ENCODE measurements around the gene CRADD.

Gene CRADD

GRCh38 chr12:93702707-93703315 lies 25.6 kb downstream of the CRADD start:
- no peaks in the 10 kb centered on the region for H3K36me3 ChIP-seq (replicated peaks)
- H3K4me3 ChIP-seq (ENCODE audit: low read depth, low read length), result no peak overlapping the region
- TF ChIP-seq, protein P1, sequence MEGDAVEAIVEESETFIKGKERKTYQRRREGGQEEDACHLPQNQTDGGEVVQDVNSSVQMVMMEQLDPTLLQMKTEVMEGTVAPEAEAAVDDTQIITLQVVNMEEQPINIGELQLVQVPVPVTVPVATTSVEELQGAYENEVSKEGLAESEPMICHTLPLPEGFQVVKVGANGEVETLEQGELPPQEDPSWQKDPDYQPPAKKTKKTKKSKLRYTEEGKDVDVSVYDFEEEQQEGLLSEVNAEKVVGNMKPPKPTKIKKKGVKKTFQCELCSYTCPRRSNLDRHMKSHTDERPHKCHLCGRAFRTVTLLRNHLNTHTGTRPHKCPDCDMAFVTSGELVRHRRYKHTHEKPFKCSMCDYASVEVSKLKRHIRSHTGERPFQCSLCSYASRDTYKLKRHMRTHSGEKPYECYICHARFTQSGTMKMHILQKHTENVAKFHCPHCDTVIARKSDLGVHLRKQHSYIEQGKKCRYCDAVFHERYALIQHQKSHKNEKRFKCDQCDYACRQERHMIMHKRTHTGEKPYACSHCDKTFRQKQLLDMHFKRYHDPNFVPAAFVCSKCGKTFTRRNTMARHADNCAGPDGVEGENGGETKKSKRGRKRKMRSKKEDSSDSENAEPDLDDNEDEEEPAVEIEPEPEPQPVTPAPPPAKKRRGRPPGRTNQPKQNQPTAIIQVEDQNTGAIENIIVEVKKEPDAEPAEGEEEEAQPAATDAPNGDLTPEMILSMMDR (IDR thresholded peaks at IDR 0.05; ENCODE audit: low read depth, low read length, missing control alignments), result no peak
- no peak for DNase-seq
- in situ Hi-C loops (cut with HindIII; ENCODE audit: low pct_ligation_motif_present, low sequenced_read_pairs), result no loop called here
- no peaks in the 10 kb centered on the region for H3K27me3 ChIP-seq (replicated peaks)
- no peak overlapping the region for H3K27ac ChIP-seq

DNA sequence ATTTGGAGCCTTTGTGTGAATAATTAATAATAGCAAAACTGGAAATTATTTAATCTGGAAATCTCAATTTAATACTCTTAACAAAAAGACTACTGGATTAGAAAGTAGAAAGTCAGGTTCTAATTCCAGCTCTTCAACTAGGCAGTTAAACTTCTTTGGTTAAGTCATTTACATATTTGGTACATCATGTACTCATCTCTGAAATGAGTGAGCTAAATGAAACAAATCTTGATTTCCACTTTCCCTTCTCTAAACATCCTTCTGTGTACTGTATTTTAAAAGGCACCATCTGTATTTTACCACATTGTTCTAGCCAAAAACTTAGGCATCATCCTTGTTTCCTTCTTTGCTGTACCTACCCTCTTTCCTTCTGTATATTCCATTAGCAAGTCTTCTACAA lies 26.9 kb downstream of the CRADD start:
- no peaks in the 10 kb centered on the region for H3K36me3 ChIP-seq (replicated peaks)
- no peak for DNase-seq
- TF ChIP-seq, protein P1 (IDR thresholded peaks at IDR 0.05; ENCODE audit: low read depth, low read length, missing control alignments), result no peak
- no peak overlapping the region for H3K4me3 ChIP-seq (ENCODE audit: low read depth, low read length)
- H3K27me3 ChIP-seq (replicated peaks), result no peaks in the 10 kb centered on the region
- no peak overlapping the region for H3K27ac ChIP-seq
- in situ Hi-C loops (cut with HindIII; ENCODE audit: low pct_ligation_motif_present, low sequenced_read_pairs), result no loop called here

- in situ Hi-C loops (cut with HindIII; ENCODE audit: low pct_ligation_motif_present, low sequenced_read_pairs), result no loop called here
- TF ChIP-seq, protein P1 (IDR thresholded peaks at IDR 0.05; ENCODE audit: low read depth, low read length, missing control alignments), result no peak
- Histone ChIP-seq H3K27me3 (replicated peaks) (no peaks in the 10 kb centered on the region), H3K36me3 (replicated peaks) (no peaks in the 10 kb centered on the region), H3K27ac (no peak overlapping the region), H3K4me3 (ENCODE audit: low read depth, low read length) (no peak overlapping the region)
- no peak for DNase-seq
These were observed 27.4 kb downstream of the CRADD start for GRCh38 chr12:93704625-93705024.

DNA sequence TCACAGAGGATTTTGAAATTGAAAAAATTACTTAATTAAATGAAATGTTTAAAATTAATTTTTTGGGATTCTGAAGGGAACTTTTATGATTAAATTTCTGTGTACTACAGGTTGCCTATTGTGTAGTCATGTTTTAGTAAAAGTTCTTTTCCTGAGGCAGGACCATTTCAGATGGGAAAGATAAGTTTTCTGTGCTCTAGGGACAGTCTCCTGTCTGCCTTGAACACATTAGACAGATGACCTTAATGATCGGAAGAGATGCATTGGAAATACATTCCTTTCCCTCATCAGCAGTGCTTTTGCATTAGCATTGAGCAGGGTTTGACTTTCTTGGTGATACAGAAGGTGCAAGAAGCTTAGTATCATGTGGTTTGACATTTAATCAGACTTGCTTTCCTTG lies 28.1 kb downstream of the CRADD start:
- no peaks in the 10 kb centered on the region for H3K36me3 ChIP-seq (replicated peaks)
- TF ChIP-seq, protein P1 (IDR thresholded peaks at IDR 0.05; ENCODE audit: low read depth, low read length, missing control alignments), result no peak
- no peaks in the 10 kb centered on the region for H3K27me3 ChIP-seq (replicated peaks)
- no peak overlapping the region for H3K27ac ChIP-seq
- in situ Hi-C loops (cut with HindIII; ENCODE audit: low pct_ligation_motif_present, low sequenced_read_pairs), result no loop called here
- DNase-seq, result no peak
- no peak overlapping the region for H3K4me3 ChIP-seq (ENCODE audit: low read depth, low read length)

DNA sequence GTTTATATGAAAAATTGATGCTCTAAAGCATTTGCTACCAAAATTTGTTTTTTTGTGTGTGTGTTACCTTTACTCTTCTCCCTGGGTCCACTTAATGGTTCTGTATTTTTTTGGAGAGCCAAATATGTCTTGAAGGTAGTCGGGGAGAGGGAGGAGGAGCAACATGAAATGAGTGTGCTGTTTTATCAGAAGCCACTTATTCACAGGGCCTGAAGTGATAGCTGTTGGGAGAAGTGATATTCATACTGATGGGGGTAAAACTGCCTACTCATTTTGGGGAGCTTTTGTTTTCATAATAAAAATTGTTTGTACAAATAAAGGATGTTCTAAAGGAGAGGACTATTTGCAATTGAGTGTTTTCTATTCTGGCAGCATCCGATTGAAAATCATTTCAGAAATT lies 29.2 kb downstream of the CRADD start:
- in situ Hi-C loops (cut with HindIII; ENCODE audit: low pct_ligation_motif_present, low sequenced_read_pairs), result no loop called here
- TF ChIP-seq, protein P1 (IDR thresholded peaks at IDR 0.05; ENCODE audit: low read depth, low read length, missing control alignments), result no peak
- Histone ChIP-seq H3K36me3 (replicated peaks) (no peaks in the 10 kb centered on the region), H3K27me3 (replicated peaks) (no peaks in the 10 kb centered on the region), H3K4me3 (ENCODE audit: low read depth, low read length) (no peak overlapping the region), H3K27ac (no peak overlapping the region)
- DNase-seq, result peak; percentile 7

GRCh38 chr12:93706824-93707223 lies 29.6 kb downstream of the CRADD start:
- DNase-seq, result no peak
- no peaks in the 10 kb centered on the region for H3K36me3 ChIP-seq (replicated peaks)
- in situ Hi-C loops (cut with HindIII; ENCODE audit: low pct_ligation_motif_present, low sequenced_read_pairs), result no loop called here
- no peaks in the 10 kb centered on the region for H3K27me3 ChIP-seq (replicated peaks)
- H3K27ac ChIP-seq, result no peak overlapping the region
- TF ChIP-seq, protein P1 (IDR thresholded peaks at IDR 0.05; ENCODE audit: low read depth, low read length, missing control alignments), result no peak
- no peak overlapping the region for H3K4me3 ChIP-seq (ENCODE audit: low read depth, low read length)

All from brain microvascular endothelial cell (primary cell).